Ammon's horn (tissue), 1 donor: ENCODE results near the gene CD302.
"Not testable (repeated sequence)": the region's sequence is repeated elsewhere in the genome, so short reads cannot be mapped to it uniquely, and the experiment has no call there.

ENCODE experiments used
- DNase-seq: peaks from one replicate; pipeline ENCODE4 v3.0.0-alpha.2; 2016; ENCODE audit warnings: low spot score

Gene CD302

DNA sequence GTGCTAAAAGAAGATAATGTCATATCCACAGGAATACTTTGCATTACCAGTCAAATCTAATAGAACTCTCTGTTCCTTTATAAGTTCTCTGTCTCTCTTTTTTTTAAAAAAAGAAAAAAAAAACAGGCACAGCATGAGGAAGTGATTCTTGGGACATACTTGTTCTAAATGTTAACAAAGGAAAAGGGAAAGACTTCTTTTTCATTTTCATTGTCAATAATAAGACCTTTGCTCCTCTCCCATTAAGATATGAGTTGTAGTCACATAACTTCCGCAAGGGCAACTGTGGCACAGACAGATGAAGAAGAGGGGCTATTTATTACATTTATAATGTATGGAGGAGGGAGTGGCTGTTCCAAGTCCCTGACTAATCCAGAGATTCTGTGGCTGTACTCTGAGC is 4.7 kb downstream of the CD302 start:
- no peak for DNase-seq

DNA sequence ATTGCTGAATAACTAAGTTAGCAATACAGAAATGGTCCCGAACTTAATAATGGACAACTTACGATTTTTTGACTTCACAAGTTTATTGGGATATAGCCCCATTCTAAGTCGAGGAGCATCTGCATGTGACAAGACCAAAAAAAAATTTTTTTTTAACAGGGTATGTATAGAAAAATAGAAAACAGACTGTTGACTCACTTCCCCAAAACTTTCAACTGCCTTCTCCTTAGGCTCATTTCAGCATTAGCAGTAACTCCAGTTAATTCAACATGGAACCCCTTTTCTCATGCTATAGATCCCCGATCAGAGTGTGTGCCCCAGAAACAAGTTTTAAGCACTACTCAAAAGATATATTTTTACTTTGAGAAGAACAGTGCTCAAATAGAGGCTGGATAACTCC is 5.4 kb downstream of the CD302 start:
- DNase-seq, result no peak

DNA sequence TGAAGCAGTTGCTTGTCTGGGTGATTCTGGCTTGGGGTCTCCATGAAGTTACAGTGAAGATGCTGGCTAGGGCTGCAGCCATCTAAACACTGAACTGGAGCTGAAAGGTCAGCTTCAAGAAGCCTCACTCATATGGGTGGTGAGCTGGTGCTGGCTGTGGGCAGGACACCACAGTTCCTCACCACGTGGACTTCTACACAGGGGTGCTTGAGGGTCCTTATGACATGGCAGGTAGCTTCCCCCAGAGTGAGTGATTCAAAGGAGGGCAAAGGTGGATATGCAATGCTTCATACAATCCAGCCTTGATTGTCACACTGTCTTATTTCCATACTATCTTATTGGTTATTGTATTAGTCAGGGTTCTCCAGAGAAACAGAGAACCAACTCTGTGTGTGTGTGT is 6.0 kb downstream of the CD302 start:
- DNase-seq, result no peak

DNA sequence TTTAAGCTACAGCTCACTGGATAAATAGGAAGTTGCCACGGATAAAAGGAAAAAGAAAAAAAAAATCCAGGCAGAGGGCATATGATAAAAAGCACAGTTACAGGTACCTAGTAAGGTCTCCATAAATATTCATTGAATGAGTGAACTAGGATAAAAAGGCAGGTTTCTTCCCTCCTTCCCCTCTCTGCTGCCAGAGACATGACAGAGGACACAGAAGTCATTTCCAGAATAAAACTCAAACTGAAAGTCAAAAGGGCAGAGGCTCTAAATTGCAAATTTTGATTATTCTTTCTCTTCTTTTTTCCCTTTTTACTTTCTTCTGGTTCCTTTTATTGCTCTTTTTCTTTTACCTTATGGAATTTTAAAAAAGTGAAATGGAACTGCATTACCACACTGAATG is 7.7 kb downstream of the CD302 start:
- no peak for DNase-seq

DNA sequence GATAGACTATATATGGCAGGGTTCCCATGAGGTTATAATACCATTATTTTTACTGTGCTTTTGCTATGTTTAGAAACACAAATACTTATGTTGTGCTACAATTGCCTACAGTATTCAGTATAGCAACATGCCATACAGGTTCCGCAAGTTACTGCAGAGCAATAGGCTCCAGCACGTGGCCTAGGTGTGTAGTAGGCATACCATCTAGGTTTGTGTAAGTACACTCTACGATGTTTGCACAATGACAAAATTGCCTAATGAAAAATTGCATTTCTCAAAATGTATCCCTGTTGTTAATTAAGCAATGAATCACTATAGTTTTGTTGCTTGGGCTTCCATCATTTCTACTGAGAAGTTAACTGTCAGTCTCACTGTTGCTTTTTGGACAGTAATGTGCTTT is 9.8 kb downstream of the CD302 start:
- DNase-seq, result no peak

DNA sequence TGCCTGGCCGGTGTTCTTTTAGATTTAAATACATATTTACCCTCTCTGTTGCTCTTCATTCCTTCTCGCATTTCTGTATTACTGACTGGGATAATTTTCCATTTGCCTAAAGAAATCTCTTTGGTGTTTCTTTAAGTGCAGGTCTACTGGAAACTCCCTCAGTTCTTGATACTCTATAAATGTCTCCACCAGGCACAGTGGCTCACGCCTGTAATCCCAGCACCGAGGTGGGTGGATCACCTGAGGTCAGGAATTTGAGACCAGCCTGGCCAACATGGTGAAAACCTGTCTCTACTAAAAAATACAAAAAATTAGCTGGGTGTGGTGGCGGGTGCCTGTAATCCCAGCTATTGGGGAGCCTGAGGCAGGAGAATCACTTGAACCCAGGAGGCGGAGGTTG is 10.4 kb downstream of the CD302 start:
- DNase-seq, result not testable (repeated sequence)

DNA sequence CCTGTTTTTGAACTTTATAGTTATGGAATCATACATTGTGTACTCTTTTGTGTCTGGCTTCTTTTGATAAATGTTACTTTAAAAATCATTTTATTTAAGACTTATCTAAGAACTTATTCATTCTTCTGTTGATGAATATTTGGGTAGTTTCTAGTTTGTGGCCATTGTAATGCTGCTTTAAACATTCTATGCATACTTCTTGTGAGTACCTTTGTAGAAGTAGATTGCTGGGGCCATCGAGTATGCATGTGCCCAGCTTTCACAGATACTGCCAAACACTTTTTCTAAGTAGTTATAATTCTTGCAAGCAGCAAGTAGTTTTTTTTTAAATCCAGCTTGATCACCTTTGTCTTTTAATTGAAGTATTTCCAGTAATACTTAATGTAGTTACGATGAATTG is 11.1 kb downstream of the CD302 start:
- no peak for DNase-seq

DNA sequence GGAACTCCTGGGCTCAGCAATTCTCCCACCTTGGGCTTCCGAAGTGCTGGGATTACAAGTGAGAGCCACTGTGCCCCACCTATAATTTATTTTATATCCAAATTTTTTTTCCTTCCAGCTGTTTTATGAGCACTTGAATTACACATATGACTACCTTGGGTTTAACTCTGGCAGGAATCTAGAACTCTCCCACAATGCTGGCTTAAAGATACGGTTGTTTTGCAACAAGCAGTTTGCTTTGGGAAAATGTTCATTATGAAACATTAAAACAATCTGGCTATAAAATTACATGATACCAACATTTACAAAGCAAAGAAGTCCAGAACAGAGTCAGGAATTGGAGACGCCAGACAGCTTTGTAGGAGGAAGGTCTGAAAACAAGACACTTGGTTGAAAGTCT is 12.8 kb downstream of the CD302 start:
- DNase-seq, result no peak

DNA sequence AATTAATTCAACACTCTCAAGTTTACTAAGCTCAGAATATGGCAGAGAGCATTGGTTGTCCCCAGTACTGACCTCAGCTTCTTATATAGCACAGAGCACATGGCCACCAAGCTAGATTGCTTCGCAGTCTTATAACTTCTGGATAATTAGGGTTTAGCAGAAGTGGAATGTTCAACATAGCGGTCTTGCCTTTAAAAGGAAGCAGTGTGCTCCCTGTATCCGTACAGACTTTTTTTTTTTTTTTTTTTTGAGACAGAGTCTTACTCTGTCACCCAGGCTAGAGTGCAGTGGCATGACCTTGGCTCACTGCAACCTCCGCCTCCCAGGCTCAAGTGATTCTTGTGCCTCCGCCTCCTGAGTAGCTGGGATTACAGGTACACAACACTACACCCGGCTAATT is 13.3 kb downstream of the CD302 start:
- not testable (repeated sequence) for DNase-seq

DNA sequence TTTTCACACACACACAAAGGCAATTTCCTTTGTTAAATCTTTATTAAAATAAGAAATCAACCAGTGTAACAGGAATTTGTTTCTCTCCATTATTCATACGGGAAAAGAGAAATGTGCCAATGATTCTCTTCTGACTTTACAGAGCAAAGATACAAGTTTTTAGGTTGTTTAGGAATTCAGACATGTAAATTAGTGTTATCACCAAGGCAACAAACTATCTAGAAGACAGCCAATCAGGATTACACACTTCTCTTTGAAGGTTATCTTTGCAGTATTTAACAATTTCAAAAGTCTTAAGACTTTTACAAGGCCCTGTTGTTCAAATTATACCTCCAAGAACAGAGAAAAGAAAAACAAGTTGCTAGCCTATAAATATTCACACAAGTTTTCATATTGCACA is 14.5 kb downstream of the CD302 start:
- DNase-seq, result no peak

DNA sequence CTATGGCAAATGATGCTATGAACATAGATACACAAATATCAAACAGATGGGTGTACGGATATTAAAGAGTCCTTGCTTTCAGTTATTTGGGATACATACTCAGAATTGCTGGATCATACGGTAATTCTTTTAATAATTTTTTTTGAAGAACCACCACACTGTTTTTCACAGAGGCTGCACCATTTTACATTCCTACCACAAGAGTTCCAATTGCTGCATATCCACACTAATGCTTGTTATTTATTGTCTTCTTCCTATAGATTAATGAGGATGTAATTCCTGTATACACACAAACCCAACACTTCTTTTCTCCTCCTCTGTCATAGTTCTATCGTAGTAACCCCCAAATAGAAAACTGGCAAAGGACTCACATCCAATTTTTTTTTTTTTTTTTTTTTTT is 21.7 kb downstream of the CD302 start:
- no peak for DNase-seq

DNA sequence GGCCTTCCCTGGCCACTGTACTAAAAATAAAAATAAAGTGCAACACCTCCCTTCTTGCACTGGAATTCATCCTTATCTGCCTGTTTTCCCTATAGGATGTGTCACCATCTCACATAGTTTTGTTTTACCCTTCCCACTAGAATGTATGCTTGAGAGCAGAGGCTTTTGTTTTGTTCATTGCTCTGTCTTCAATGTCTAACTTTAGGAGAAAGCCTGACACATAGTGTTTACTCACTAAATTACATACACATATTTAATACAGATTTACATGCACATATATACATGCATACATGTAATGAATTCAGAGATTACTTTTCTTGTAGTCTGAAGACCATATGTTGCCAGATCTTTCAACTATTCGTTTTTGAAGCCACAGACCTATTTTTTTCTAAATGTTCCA is 23.0 kb downstream of the CD302 start:
- DNase-seq, result no peak

DNA sequence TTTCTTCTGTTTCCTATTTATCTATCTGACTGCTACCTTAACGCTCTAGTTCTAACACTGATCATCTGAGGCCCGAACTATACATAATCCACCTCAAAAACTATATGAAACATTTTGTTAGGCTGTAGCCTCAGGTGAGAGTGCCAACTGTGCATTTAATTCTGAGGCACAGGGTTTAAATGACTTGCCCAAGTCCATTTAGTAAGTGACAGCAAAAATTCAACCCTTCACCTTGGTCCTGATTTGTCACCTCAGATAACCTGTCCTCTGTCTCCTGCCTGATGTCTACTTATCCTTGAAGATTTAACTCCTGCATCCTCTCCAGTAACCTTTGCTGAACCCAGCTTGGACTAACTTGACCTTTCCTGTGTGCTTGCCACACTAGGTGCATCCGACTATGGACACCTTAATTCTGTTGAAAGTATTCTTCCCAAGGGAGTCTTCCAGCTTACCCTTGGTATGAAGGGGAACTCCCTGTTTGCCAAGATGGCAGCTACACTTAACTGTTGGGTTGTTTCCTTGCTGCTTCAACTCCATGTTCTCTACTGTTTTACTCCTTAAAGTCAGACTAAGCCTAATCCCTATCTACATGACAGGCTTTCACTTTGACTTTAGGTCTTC is 23.5 kb downstream of the CD302 start:
- no peak for DNase-seq

DNA sequence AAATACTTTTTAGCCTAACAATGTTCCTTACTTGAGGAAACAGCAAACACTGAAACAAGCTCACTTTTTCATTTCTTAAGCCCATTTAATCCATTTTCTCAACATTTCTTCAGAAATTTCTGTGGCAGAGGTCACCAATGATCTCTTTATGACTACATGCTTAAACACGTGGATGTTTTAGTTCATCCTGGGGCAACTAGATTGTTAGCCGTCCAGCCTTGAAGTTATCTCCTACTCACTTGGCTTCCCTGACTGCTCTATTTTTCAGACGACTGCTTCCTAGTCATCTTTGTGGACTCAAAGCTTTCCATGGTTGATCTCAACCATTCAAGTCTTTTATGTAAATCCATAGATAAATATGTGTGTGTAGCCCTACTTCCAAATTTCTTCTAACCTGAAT is 24.1 kb downstream of the CD302 start:
- no peak for DNase-seq

DNA sequence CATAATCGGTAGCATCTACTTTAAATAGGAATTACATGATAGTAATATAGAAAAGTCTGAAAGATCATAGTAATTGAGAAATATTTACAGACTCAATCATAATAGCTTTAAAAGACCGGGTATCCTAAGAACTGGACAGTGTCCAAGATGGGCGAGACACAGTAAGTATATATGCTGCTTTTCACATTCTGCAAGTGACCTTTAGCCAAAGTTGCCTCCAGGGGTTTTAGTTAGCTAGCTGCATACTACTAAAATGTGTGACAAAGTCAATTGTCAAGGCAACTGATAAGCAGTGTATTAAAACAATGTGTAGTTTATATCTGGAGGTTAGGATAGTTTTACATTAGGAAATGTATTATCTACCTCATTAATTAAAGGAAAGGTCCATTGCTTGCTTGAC is 24.6 kb downstream of the CD302 start:
- DNase-seq, result no peak

DNA sequence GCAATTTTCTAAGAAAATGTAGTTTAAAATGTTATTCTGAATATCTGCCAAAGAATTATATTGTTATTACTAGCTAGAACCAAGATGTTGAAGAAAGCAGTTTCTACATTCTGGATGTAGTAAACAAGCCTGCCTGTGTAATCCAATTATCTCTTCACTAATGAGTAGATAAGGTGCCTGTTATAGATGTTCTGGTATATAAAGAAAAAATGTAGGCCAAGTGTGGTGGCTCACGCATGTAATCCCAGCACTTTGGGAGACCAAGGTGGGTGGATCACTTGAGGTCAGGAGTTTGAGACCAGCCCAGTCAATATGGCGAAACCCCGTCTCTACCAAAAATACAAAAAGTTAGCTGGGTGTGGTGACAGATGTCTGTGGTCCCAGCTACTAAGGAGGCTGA is 28.9 kb downstream of the CD302 start:
- DNase-seq, result no peak

DNA sequence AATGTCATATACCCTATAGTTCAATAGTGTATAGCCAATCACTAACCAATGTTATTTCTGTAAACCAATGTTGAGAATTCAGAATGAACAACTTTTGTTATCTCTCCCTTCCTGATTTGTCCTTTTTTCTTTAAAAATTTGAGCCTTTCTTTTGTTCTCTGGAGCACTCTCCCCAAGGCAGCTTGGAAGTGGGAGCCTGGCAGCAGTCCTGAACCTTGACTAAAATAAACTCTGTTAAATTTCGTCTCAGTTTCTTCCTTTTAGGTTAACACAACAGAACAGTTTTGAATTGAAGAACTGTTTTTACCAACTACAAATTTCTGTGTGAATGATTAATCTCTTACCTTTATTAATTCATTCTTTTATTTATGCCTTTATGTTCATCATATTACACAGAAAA is 35.9 kb downstream of the CD302 start:
- DNase-seq, result no peak

DNA sequence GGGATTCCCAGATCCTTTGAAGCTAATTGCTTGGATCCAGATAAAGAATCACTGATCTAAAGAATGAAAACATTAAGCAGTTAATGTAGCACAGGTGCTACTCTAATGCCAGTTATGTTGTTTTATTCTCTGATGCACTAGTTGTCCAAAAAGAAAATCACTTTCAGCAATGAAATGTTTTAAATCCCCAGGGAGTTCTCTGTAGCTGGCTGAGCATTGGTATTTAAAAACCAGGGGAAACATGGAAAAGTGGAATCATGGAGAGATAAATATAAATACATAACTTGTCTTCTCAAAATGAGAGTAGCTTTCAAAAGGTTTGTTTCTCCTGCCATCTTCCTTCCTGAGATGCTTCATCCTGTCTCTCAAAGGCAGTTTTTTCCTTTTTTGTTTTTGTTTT is 37.7 kb downstream of the CD302 start:
- DNase-seq, result no peak

DNA sequence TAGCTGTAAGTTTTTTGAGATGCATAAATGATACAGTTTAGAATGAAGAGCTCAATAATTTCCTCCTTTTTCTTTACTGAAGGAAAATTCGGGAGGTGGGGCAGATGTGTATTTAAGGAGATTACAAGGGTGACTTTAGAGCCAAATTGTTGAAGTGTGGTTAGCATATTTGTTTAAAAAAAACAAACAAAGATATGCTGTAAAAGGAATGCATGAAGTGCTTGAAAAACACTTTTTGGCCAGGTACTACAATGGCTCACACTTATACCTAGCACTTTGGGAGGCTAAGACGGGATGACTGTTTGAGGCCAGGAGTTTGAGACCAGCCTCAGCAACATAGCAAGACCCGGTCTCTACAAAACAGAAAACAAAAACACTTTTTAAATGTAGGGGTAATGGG is 38.4 kb downstream of the CD302 start:
- DNase-seq, result no peak

DNA sequence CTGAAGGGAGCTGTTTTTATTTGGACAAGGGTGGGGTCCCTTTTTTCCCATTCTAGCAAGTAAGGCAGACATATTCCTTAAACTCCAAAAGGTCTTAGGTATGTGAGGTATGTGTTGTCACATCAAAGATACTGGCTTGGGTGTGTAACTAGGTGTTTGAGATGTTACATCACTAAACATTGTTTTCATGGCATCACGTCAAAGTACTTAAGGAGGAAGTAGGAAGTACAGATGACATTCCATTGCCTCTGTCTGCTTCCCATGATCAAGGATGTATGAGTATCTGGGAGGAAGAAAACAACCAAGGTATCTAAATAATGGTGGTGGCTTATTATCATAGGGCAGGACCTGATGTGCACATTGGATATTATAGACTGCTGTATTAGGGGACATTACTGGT is 39.3 kb downstream of the CD302 start:
- DNase-seq, result no peak

DNA sequence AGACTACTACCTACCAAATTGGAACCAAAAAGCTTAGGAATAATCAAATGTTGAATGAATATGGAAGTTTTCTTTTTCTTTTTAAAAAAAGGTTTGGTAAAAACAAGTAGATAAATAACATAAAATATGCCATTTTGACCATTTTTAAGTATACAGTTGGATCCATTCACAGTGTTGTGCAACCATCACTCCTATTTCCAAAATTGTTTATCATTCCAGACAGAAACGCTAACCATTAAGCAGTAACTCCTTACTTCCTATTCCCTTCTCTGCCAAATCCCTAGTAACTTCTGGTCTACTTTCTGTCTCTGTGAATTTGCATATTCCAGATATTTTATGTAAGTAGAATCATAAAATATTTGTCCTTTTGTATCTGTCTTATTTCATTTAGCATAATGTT is 39.8 kb downstream of the CD302 start:
- no peak for DNase-seq

DNA sequence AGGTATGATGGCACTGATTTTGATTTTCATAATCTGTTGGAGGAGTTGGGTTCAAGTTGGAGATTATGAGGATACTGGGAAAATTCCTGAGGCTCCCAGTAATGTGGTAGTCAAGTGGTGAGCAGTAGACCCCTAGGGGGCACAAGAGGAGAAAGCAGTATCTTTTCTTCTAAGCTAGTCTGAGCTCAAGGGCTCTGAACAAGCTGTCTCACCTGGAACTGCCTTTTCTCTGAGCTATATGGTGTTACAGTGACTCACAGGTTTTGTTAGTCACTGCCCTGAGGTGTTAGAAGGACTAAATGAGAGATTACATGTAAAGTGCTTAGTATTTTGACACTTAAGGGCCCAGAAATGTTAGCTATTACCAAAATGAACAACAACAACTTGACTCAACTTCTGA is 42.2 kb downstream of the CD302 start:
- DNase-seq, result no peak

DNA sequence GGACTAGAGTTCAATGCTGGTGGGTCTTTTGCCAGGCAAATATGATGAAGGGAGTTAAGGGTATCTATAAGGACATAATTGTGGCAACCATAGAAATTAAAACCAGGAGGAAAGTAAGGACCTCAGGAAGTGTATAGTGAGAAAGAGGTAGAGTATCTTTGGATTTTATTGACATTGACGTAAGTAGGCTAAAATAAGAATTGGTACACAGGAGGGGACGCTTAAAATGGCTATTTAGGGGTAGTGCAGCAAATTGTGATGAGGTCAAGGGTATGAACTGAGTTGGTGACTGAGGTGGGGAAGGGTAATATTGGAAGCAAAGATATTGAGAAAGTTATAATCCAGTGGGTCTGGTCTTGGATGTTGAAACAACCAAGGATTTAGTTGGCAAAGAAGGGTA is 43.0 kb downstream of the CD302 start:
- no peak for DNase-seq

DNA sequence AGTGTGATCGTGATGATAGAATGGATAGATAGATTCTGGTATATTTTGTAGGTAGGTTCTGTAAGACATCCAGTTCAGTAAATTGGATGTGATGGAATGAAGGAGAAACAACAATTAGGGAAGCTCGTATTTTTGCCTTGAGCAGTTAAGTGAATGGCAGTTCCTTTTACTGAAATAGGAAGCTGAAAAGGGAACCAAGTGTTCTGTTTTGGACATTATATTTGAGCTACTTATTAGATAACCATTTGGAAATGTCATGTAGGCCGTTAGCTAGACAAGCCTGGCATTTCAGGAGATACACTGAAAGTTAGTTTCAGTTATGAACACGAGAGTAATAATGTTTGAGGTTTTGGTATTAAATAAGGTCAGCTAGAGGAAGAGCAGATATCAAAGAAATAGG is 44.2 kb downstream of the CD302 start:
- no peak for DNase-seq

DNA sequence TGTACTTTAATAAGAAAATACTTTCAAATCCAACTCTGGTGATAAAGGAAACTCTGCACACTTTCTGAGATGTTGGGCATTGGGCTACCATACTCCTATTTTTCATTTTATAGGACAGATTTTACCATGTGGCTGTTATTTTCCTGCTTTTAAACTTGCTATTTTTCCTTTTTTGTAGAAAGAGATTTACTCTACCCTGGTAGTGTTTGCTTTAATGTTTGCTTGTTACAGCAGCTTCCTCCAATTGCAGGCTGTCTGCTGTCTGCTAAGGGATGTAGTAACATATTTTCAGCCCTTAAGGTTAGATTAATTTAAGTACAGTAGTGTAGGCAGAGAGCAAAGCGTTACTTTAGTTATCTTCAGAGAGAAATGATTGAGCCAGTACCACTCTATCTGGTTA is 47.1 kb downstream of the CD302 start:
- no peak for DNase-seq
